ENCODE results near the gene ZHX3.
"Not testable (repeated sequence)": the region's sequence is repeated elsewhere in the genome, so short reads cannot be mapped to it uniquely, and the experiment has no call there.

ZHX3 gene

DNA sequence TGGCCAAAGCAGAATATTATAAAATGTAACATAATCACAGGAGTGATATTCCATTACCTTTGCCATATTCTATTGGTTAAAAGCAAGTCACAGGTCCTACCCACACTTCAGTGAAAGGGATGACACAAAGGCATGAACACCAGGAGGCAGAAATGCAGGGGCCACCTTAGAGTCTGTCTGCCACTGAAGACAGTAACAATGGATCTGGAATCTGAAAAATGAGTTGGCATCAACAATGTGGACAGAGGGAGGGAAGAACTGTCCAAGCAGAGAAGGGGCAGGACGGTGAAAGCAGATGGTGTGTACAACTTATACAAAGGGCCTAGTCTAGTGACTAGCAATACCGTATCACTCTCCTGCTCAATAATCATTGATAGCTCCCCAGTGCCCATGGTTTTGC, 16.5 kb upstream of the ZHX3 start:
- DNase-seq (ENCODE audit: low read depth): no peak

DNA sequence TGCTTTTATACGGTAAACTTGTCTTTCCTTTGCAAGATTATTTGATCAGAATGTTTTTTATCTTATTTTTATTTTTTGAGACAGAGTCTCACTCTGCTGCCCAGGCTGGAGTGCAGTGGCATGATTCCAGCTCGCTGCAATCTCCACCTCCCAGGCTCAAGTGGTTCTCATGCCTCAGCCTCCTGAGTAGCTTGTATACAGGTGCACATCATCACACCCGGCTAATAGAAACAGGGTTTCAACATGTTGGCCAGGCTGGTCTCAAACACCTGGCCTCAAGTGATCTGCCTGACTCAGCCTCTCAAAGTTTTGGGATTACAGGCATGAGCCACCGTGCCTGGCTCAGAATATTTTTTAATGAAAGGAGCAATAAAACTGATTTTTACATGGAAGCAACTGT, 14.2 kb upstream of the ZHX3 start:
- no peak for DNase-seq (ENCODE audit: low read depth)

DNA sequence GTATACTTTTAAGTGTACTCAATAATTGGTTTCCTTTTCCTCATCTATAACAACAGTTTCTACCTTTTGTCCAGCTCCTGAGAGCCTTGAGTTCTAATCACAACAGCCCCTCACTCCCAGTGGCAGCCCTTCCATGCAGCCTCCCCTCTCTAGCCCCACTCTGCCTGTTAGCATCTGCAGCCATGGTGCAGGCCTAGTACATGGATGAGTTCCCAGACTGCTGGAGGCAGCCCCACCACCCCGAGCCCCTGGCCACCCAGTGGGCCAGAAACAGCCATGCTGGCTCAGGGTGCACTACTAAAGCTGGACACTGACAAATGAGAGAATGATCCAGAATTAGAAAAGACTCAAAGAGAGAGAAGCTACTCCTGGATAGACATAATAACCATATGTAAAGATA, 13.4 kb upstream of the ZHX3 start:
- no peak for DNase-seq (ENCODE audit: low read depth)

GRCh38 chr20:41330343-41330720, 12.8 kb upstream of the ZHX3 start:
- DNase-seq (ENCODE audit: low read depth): no peak

DNA sequence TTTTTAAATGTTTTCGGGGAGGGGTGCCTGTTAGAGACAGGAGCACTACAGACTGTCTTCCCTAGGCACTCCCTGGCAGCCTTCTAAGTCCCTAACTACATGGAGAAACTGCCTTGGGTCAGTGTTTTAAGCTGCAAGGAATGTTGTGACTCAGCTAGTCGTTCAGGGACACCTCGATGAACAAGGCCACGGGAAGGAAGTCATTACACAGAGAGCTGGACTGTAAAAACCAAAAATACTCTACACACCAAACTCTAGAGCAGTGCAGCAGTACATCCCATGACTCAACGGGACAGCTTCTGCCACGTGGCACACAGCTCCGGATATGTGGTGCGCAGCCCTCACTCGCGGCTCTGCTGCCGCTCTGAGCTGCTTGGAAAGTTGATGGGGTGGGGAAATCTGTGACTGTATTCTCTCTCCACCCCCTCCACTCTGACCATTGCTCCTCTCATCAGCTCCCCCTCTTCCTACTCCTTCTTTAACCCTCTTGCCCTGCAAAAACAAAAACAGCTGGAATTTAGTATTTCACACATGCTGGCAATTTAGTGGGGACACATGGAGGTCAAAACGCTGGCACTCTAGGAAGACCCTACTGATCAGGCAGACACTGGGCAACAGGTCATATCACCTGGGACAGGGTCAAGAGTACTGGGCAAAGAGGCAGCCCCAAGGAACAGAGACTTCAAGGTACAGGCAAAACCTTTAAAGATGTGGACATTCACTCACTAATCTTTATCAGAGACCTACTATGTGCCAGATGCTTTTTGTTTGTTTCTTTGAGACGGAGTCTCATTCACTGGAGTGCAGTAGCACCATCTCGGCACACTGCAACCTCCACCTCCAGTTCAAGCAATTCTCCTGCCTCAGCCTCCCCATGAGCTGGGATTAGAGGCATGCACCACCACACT, 12.2 kb upstream of the ZHX3 start:
- DNase-seq (ENCODE audit: low read depth): no peak

GRCh38 chr20:41327178-41327577, 9.6 kb upstream of the ZHX3 start:
- no peak for DNase-seq (ENCODE audit: low read depth)

DNA sequence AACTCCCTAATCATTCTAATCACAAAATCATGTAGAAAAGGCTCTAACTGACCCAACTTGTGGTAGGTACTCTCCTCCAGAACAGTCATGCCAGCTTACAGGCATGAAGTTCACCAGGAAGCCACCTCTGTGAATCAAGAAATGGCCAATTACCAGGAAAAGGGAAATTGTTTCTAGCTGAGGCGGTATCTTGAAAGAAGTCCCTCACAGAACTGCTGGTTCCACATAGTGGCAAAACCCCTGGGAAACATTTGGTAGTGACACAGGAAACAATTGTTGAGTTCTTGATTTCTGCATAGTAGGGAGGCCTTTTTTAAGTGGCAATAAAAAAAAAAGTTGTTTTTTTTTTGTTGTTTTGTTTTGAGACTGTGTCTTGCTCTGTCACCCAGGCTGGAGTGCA, 3.4 kb upstream of the ZHX3 start:
- DNase-seq (ENCODE audit: low read depth): no peak

DNA sequence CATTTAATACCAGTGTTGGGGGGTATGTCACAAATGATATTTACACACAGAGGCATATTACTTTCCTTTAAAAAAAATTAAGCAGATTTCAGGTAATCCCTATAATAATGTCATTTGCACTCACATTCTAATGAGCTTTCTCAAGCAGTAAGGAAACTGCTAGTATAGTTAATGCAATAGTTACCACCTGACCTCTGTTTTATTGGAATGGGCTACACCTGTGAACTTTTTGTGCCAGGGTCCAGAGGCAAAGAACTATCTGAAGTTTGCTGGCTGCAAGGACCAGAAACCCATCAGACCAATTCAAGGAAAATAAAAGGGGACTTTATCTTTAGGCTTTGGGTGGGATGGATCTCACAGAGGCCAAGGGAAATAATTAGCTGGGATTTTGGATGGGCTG, 2.9 kb upstream of the ZHX3 start:
- no peak for DNase-seq (ENCODE audit: low read depth)

- no peak for DNase-seq (ENCODE audit: low read depth)
Observed at GRCh38 chr20:41318271-41318649, 729 bp upstream of the ZHX3 start.

DNA sequence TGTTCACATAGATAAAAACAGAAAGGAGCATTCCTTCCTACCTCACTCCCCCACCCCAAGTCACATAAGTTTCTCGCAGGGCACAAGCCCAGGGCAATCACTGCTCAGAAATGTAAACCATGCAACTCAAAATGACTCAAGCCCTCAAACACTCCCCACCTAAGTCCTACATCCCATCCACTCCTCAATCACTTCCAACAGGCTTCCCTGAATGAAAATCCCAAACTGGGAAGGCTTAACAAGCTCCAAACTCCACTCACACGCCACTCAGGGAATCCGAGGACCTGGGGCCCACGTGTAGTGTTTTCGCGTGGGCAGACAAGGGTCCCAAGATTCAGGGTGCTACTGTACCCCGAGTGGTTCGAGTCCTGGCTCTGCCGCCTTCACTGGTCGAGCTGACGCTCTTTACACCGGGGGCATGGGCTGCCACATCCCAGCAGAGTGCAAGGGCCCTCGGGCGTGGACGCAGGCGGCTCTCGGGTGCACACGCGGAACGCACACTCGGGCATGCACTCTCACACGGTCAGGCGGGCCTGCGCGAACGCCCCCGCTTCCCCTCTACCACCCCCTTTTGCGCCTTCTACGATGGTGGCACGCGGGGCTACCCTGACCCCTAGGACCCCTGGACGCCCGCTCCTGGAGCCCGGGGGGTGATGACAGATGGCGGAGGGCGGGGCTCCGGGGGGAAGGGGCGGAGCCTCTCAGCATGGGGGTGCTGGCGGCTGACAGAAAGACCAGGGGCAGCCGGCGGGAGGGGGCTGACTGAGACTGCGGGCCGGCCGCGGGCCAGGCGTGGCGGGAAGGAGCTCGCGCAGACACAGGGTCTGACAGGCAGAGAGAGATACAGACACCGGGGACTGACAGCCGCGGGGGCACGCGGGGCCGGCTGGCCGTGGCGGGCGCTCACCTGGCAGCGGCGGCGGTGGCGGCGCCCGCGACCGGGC, 657 bp downstream of the ZHX3 start:
- peak; percentile 64 for DNase-seq (ENCODE audit: low read depth)

- no peak for DNase-seq (ENCODE audit: low read depth)
Observed at GRCh38 chr20:41316051-41316450, 1.5 kb downstream of the ZHX3 start.

DNA sequence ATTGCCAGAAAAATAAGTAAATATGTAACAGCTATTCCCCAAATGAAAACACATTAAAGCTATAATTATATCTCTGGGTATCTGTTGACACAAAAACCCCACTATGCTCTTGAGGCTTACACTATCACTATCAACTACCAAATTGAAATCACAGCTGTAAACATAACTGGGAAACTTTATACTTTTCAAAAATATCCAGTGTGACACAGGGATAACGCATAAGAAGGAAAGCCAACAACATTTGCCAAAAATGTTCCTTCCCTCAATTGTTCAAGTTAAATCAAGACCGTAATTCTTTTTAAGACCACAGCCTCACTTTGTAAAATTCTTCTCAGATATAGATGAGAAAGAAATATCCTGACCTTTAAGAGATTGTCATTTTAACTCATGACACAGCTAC, 3.1 kb downstream of the ZHX3 start:
- no peak for DNase-seq (ENCODE audit: low read depth)

- DNase-seq (ENCODE audit: low read depth): not testable (repeated sequence)
Observed at GRCh38 chr20:41312009-41312408, 5.5 kb downstream of the ZHX3 start.

- no peak for DNase-seq (ENCODE audit: low read depth)
Observed at GRCh38 chr20:41309817-41310216, 7.7 kb downstream of the ZHX3 start.

- no peak for DNase-seq (ENCODE audit: low read depth)
Observed at GRCh38 chr20:41308726-41309413, 8.7 kb downstream of the ZHX3 start.

GRCh38 chr20:41308290-41308711, 9.2 kb downstream of the ZHX3 start:
- no peak for DNase-seq (ENCODE audit: low read depth)

GRCh38 chr20:41307021-41307420, 10.5 kb downstream of the ZHX3 start:
- no peak for DNase-seq (ENCODE audit: low read depth)

DNA sequence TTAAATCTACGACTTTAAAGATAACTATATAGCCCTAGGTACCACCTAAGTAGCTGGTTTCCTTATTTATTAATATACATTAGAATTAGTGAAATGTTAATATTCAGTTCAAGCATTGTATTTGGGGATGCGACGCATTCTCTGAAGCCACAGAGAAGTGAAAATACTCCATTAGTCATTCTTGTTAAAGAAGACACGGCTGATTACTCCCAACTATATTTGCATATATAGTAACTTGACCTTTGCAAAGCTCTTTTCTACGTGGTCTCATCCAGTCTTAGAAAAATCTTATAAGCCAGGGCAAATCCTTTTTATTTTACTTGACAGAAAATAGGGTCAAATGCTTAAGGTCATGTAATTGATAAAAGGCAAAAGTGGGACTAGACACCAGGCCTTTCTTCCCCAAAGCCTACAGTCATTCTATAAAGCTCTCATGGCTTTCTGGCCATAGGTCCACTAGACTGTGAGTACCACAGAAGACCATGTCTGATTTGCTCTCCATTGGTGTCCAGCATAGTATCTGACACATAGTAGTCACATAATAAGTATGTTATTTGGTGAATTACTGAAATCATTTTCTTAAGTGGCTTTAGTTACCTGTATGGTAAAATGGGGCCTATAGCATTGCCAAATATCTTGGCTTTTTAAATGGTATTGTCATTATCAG, 11.3 kb downstream of the ZHX3 start:
- DNase-seq (ENCODE audit: low read depth): no peak

DNA sequence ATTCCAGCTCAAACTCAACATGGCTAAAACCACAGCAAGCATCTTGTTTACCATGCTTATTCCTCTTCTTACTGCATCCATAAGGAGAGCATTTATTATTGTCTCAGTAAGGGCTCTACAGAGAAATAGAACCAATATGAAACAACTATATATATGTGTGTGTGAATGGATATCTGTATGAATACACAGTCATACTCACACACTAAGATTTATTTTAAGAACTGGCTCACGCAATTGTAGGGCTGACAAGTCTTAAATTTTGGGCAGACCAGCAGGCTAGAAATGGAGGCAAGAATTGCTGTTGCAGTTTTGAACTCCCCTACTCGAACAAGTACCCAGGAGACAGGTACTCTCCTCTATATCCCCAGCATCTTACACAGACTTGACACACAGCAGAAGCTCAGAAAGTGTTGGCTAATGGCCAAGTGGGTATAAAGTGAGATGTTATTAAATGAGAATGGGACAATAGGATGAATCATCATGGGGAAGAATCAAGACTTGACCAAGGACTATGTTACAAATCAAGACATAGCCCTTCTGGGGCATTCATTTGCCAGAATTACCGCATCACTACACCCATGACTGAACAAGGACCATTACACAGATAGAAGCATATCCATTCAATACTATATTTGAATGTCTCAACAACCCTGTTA, 13.0 kb downstream of the ZHX3 start:
- DNase-seq (ENCODE audit: low read depth): no peak

DNA sequence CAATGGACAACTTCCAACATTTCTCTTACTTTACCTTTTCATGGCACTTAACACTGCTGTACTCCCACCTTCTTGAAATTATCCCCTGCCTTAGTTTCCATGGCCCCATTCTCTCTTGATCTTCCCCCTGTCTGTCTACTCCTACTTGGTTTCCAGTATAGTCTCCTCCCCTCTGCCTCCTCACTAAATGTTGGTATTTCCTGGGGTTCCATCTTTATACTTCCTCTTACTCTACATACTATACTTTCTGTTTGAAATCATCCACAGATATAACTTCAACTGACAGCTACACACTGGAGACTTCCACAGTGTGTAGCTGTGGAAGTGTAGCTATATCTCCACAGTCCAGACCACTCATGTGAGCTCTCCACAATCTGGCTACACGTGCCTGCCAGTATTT, 13.5 kb downstream of the ZHX3 start:
- DNase-seq (ENCODE audit: low read depth): no peak

- DNase-seq (ENCODE audit: low read depth): no peak
Observed at GRCh38 chr20:41300886-41301285, 16.6 kb downstream of the ZHX3 start.
